Bronchial epithelial cell (primary cell): ENCODE results near the gene ANKRD63. TPM values are rescaled to one million over a fixed set of nuclear protein-coding genes. Genes with fewer than 3 reads are reported as not detected.
A peak's percentile ranks its signal among the peaks of the same experiment; 100 is the strongest.

Source experiments
- DNase-seq: peaks from one replicate; pipeline ENCODE4 v3.0.0-alpha.2; 2010; ENCODE audit warnings: low read depth
- FAIRE-seq: peaks from 2 replicates; lab custom pipeline; 2011; peaks lifted over from hg19 to GRCh38; lab: Jason Lieb, UNC
- H3K27me3 ChIP-seq: 2 replicates; pipeline ENCODE4 v1.5.1; 2011; ENCODE audit warnings: low read length; ENCODE audit not compliant: control insufficient read depth, insufficient read depth
- H3K36me3 ChIP-seq: 2 replicates; pipeline ENCODE4 v1.5.1; 2011; ENCODE audit warnings: low read length; ENCODE audit not compliant: control insufficient read depth, insufficient read depth
- H3K4me3 ChIP-seq: 2 replicates; pipeline ENCODE4 v1.5.1; 2011; ENCODE audit warnings: mild to moderate bottlenecking, low read depth, low read length, control low read depth
- CTCF ChIP-seq: IDR thresholded peaks from 2 replicates; pipeline ENCODE4 v1.5.1; 2011; ENCODE audit warnings: mild to moderate bottlenecking, moderate library complexity, low read length, control low read depth, inconsistent platforms; ENCODE audit not compliant: insufficient read depth, severe bottlenecking
- total RNA-seq: library from RNA; depleted of rRNA; stranded (reverse); fragments of >200 nt; gene quantifications from 2 replicates; pipeline ENCODE4 v1.2.1, GENCODE V29; 2014

The ANKRD63 gene
- total RNA-seq, 1 donor from 2014 or later = not detected

GRCh38 chr15:40239693-40240618 lies 42.9 kb downstream of the ANKRD63 start:
- Histone ChIP-seq H3K4me3 (peak overlapping the region; percentile 49), H3K27me3 (no peaks in the 10 kb centered on the region), H3K36me3 (peaks cover 3% of the 10 kb centered on the region)
- peak; percentile 77 for DNase-seq
- TF ChIP-seq CTCF = no peak
- FAIRE-seq = no peak

- no peaks in the 10 kb centered on the region for H3K27me3 ChIP-seq
- H3K4me3 ChIP-seq = peak overlapping the region; percentile 49
- no peak for DNase-seq
- FAIRE-seq = no peak
- peaks cover 3% of the 10 kb centered on the region for H3K36me3 ChIP-seq
- no peak for TF ChIP-seq CTCF
Observed at GRCh38 chr15:40239404-40239692, 43.5 kb downstream of the ANKRD63 start.

GRCh38 chr15:40238532-40239403 lies 44.1 kb downstream of the ANKRD63 start, which contains the start of gene PAK6:
TSS of gene PAK6 (plus strand) at chr15:40239063. CDS start at chr15:40264786, 25,723 bp downstream.
- Histone ChIP-seq H3K27me3 (no peaks in the 10 kb centered on the region), H3K36me3 (peaks cover 3% of the 10 kb centered on the region), H3K4me3 (peak within 1 kb of the TSS; percentile 49)
- TF ChIP-seq CTCF = no peak
- DNase-seq (peak; percentile 91), FAIRE-seq (no peak)

- no peaks in the 10 kb centered on the region for H3K27me3 ChIP-seq
- no peaks in the 10 kb centered on the region for H3K36me3 ChIP-seq
- no peak overlapping the region for H3K4me3 ChIP-seq
- no peak for DNase-seq
- FAIRE-seq = no peak
- TF ChIP-seq CTCF = no peak
Observed at GRCh38 chr15:40235201-40235885, 47.5 kb downstream of the ANKRD63 start.

- Histone ChIP-seq H3K4me3 (no peak overlapping the region), H3K27me3 (no peaks in the 10 kb centered on the region), H3K36me3 (no peaks in the 10 kb centered on the region)
- no peak for FAIRE-seq
- peak; percentile 62 for DNase-seq
- no peak for TF ChIP-seq CTCF
Observed at GRCh38 chr15:40234783-40235182, 48.1 kb downstream of the ANKRD63 start.
